Esophagus muscularis mucosa (tissue), 4 donors: Measurements from ENCODE around the gene CSF1.

Experiments used
- CTCF ChIP-seq, 3 experiments: fragments of 200-600 bp in 2 of 3; fragments of 450-650 bp in 1 of 3; sonication (generic) in 2 of 3; IDR thresholded peaks; one replicate each; pipeline ENCODE4 v1.5.1; 2017 to 2019; ENCODE audit warnings: antibody characterized with exemption in 3 of 3, mild to moderate bottlenecking in 2 of 3, moderate library complexity in 1 of 3
- EP300 ChIP-seq: sonication (generic); formaldehyde crosslinking; IDR thresholded peaks from one replicate; pipeline ENCODE4 v1.6.1; 2017; ENCODE audit warnings: antibody characterized with exemption
- POLR2A ChIP-seq: fragments of 450-650 bp; IDR thresholded peaks from one replicate; pipeline ENCODE4 v1.6.1; 2017; ENCODE audit warnings: antibody characterized with exemption, moderate library complexity, mild to moderate bottlenecking, low read depth
- POLR2AphosphoS5 ChIP-seq, 2 donors: sonication (generic); formaldehyde crosslinking; IDR thresholded peaks; one replicate each; pipeline ENCODE4 v1.6.1; 2017; ENCODE audit warnings: antibody characterized with exemption in 2 of 2

DNA sequence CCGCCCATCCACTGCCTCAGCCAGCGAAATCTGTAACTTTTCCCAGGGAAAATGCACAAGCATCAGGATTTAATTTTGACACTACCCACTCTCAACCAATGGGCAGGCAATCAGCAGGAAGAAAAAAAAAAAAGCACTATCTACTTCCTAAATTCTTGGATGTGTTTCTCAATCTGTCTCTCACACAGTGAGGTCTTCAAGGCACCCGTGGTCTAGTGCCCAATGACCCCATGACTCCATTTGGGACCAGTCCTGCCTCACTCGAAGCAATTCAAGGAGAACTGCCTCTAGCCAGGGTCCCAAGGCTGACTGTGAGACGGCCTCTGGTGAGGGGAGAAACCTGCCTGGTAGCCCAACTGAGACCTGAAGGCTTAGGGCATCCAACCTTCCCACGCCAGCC, 35.9 kb downstream of the CSF1 start:
- TF ChIP-seq POLR2AphosphoS5 (IDR thresholded peaks at IDR 0.05), result no peak
- TF ChIP-seq POLR2A, result no peak
- TF ChIP-seq CTCF (IDR thresholded peaks at IDR 0.05), result no peak
- TF ChIP-seq EP300, result no peak
